ENCODE data around the gene PRKCB.

- no peak for TF ChIP-seq POLR2AphosphoS2 (conservative IDR thresholded peaks at IDR 0.05; ENCODE audit: low read length)
- no peak for TF ChIP-seq CTCF (IDR thresholded peaks at IDR 0.05)
- no peak for TF ChIP-seq HDAC2 (IDR thresholded peaks at IDR 0.05)
- no peak for TF ChIP-seq RAD21 (conservative IDR thresholded peaks at IDR 0.05 in 1 of 2, IDR thresholded peaks at IDR 0.05 in 1 of 2)
- no peak for TF ChIP-seq POLR2A (IDR thresholded peaks at IDR 0.05; ENCODE audit: low read length)
- TF ChIP-seq SMC3 (IDR thresholded peaks at IDR 0.05) = no peak
- no peak for TF ChIP-seq ZFP36 (IDR thresholded peaks at IDR 0.05; ENCODE audit: borderline replicate concordance, partially characterized antibody)
Observed at GRCh38 chr16:24228514-24228913, 392.7 kb downstream of the PRKCB start.

All from A549 (cell line).